GM12891 (cell line): ENCODE measurements around the gene NEK11.

Experiments
- POLR2A ChIP-seq: IDR thresholded peaks from 2 replicates; pipeline ENCODE4 v1.6.1; 2011; ENCODE audit warnings: low read depth, low read length, control low read depth
- POLR2AphosphoS5 ChIP-seq: IDR thresholded peaks from 2 replicates; pipeline ENCODE4 v1.6.1; 2011; ENCODE audit warnings: low read depth, low read length, control low read depth
- TAF1 ChIP-seq: IDR thresholded peaks from 2 replicates; pipeline ENCODE4 v1.6.1; 2011; ENCODE audit warnings: low read depth, low read length, control low read depth

- no peak for TF ChIP-seq TAF1
- TF ChIP-seq POLR2A, result no peak
- TF ChIP-seq POLR2AphosphoS5, result no peak
Observed at GRCh38 chr3:130990282-130990681, 36.4 kb upstream of the NEK11 start.
